ENCODE data around the gene F11R. TPM values are rescaled to one million over a fixed set of nuclear protein-coding genes. Genes with fewer than 3 reads are reported as not detected.
"Not testable (repeated sequence)": the region's sequence is repeated elsewhere in the genome, so short reads cannot be mapped to it uniquely, and the experiment has no call there.

The F11R gene
- total RNA-seq, 1 donor from 2014 or later, result 11.9 TPM

DNA sequence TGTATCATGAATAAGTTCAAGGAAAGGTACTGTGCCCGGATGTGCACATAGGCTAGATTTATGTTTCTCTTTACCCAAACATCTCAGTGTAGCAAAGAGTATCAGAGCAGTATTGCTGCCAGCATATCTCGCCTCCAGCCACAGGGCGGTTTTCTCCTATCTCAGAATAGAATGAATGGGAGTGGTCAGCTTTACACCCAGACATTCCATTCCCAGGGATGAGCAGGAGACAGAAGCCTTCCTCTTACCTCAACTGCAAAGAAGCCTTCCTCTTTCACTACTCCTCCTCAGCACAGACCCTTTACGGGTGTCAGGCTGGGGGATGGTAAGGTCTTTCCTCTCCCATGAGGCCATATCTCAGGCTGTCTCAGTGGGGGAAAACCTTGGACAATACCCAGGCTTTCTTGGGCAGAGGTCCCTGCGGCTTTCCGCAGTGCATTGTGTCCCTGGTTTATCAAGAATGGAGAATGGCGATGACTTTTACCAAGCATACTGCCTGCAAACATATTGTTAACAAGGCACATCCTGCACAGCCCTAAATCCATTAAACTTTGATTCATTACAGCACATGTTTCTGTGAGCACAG lies 73.7 kb downstream of the F11R start:
- DNase-seq (ENCODE audit: low spot score); H3K36me3 Mint-ChIP-seq (ENCODE audit: low read depth); intact Hi-C loops (cut with micrococcal nuclease); H3K4me3 Mint-ChIP-seq; H3K27ac Mint-ChIP-seq; H3K4me1 Mint-ChIP-seq (ENCODE audit: low read depth); H3K9me3 Mint-ChIP-seq: not testable (repeated sequence)
- H3K27me3 Mint-ChIP-seq (ENCODE audit: insufficient read depth), result peaks cover 11% of the 10 kb centered on the region

DNA sequence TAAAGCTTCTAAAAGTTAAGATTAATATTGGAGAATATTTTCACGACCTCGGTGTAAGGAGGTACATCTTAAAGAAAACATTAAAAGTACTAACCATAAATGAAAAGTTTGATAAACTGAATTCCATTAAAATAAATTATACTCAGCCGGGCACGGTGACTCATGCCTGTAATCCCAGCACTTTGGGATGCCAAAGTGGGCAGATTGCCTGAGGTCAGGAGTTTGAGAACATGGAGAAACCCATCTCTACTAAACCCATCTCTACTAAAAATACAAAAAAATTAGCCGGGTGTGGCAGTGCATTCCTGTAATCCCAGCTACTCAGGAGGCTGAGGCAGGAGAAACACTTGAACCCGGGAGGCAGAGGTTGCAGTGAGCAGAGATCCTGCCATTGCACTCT lies 75.1 kb downstream of the F11R start:
- intact Hi-C loops (cut with micrococcal nuclease); H3K9me3 Mint-ChIP-seq; H3K36me3 Mint-ChIP-seq (ENCODE audit: low read depth); H3K27me3 Mint-ChIP-seq (ENCODE audit: insufficient read depth); DNase-seq (ENCODE audit: low spot score); H3K27ac Mint-ChIP-seq; H3K4me1 Mint-ChIP-seq (ENCODE audit: low read depth); H3K4me3 Mint-ChIP-seq: not testable (repeated sequence)

Other genes with a start within 250 kb of the F11R start
- gene LY9, start 225.0 kb downstream of the F11R start, total RNA-seq, result 0.49 and 0.71 TPM in 2 replicates
- gene CD244, start 158.3 kb downstream of the F11R start, total RNA-seq, result 0.13 TPM in 1 of 2 replicates, not detected in the other
- gene ITLN1, start 136.0 kb downstream of the F11R start, total RNA-seq, result not detected in 2 replicates
- gene ITLN2, start 66.3 kb downstream of the F11R start, total RNA-seq, result not detected in 2 replicates
- gene TSTD1, start 17.8 kb upstream of the F11R start, total RNA-seq, result 40.5 and 43.3 TPM in 2 replicates
- 50.6 and 51.5 TPM in 2 replicates for gene USF1, start 24.8 kb upstream of the F11R start, total RNA-seq
- gene ARHGAP30, start 48.7 kb upstream of the F11R start, total RNA-seq, result 149 and 151 TPM in 2 replicates
- gene NECTIN4, start 68.4 kb upstream of the F11R start, total RNA-seq, result not detected in 2 replicates
- not detected in 2 replicates for gene KLHDC9, start 77.2 kb upstream of the F11R start, total RNA-seq
- 147 and 164 TPM in 2 replicates for gene PFDN2, start 96.9 kb upstream of the F11R start, total RNA-seq
- gene NIT1, start 97.0 kb upstream of the F11R start, total RNA-seq, result 51.3 and 56.3 TPM in 2 replicates
- gene DEDD, start 111.5 kb upstream of the F11R start, total RNA-seq, result 44.5 and 48.0 TPM in 2 replicates
- gene UFC1, start 132.8 kb upstream of the F11R start, total RNA-seq, result 86.3 and 94.5 TPM in 2 replicates
- 32.9 and 38.2 TPM in 2 replicates for gene USP21, start 138.3 kb upstream of the F11R start, total RNA-seq
- gene PPOX, start 145.3 kb upstream of the F11R start, total RNA-seq, result 25.1 and 26.0 TPM in 2 replicates
- 66.4 and 68.2 TPM in 2 replicates for gene B4GALT3, start 156.4 kb upstream of the F11R start, total RNA-seq
- 0.23 and 0.24 TPM in 2 replicates for gene ADAMTS4, start 177.9 kb upstream of the F11R start, total RNA-seq
- 72.9 and 84.1 TPM in 2 replicates for gene NDUFS2, start 181.2 kb upstream of the F11R start, total RNA-seq
- gene FCER1G, start 194.1 kb upstream of the F11R start, total RNA-seq, result 0.93 and 1.5 TPM in 2 replicates
- gene APOA2, start 202.5 kb upstream of the F11R start, total RNA-seq, result not detected in 2 replicates
- 25.3 and 28.0 TPM in 2 replicates for gene TOMM40L, start 204.9 kb upstream of the F11R start, total RNA-seq
- not detected in 2 replicates for gene NR1I3, start 217.1 kb upstream of the F11R start, total RNA-seq
- gene PCP4L1, start 237.6 kb upstream of the F11R start, total RNA-seq, result 0.20 TPM in 1 of 2 replicates, not detected in the other